Thoracic aorta (tissue), 2 donors: ENCODE measurements around the gene CMTM3. TPM values are rescaled to one million over a fixed set of nuclear protein-coding genes. Genes with fewer than 3 reads are reported as not detected.
"Not testable (repeated sequence)": the region's sequence is repeated elsewhere in the genome, so short reads cannot be mapped to it uniquely, and the experiment has no call there.

ENCODE experiments used
- ATAC-seq: fragments of 150-250 bp; one replicate; pipeline ENCODE4 v1.8.0; 2017; ENCODE audit warnings: low read depth; ENCODE audit not compliant: insufficient number of reproducible peaks, low FRiP score
- DNase-seq: peaks from one replicate; pipeline ENCODE4 v3.0.0-alpha.2; 2020; ENCODE audit warnings: low spot score
- H3K27ac ChIP-seq, 2 donors: fragments of 200-600 bp; sonication (generic); 1 replicate in 1 of 2; 2 replicates in 1 of 2; pipeline ENCODE4 v1.5.1; 2016; ENCODE audit warnings: mild to moderate bottlenecking in 2 of 2, moderate library complexity in 2 of 2
- H3K27me3 ChIP-seq: fragments of 200-600 bp; sonication (generic); replicated peaks from 2 replicates; pipeline ENCODE4 v1.6.0; 2016; ENCODE audit warnings: mild to moderate bottlenecking; ENCODE audit not compliant: insufficient read depth
- H3K36me3 ChIP-seq: fragments of 200-600 bp; sonication (generic); one replicate; pipeline ENCODE4 v1.5.1; 2016
- H3K4me1 ChIP-seq, 2 donors: fragments of 200-600 bp; sonication (generic); 1 replicate in 1 of 2; 2 replicates in 1 of 2; pipeline versions ENCODE4 v1.5.1 to v1.6.0; 2016; ENCODE audit warnings: low read depth in 2 of 2, mild to moderate bottlenecking in 1 of 2; ENCODE audit not compliant: control insufficient read depth in 1 of 2
- H3K4me3 ChIP-seq: fragments of 200-600 bp; sonication (generic); 2 replicates; pipeline ENCODE4 v1.5.1; 2016; ENCODE audit warnings: mild to moderate bottlenecking
- H3K9me3 ChIP-seq: fragments of 200-600 bp; sonication (generic); 2 replicates; pipeline ENCODE4 v1.5.1; 2016
- CTCF ChIP-seq: fragments of 200-600 bp; sonication (generic); IDR thresholded peaks from one replicate; pipeline ENCODE4 v1.5.1; 2019; ENCODE audit warnings: antibody characterized with exemption
- total RNA-seq, 2 donors: library from RNA; depleted of rRNA; stranded (reverse); fragments of >200 nt; gene quantifications; one replicate each; pipeline versions ENCODE4 v1.1.0 to v1.2.3, GENCODE V29; 2016

The CMTM3 gene
- total RNA-seq, 2 donors from 2014 or later: 16.6 to 20.7 TPM

- Histone ChIP-seq H3K27me3 (no peaks in the 10 kb centered on the region), H3K27ac (peak overlapping the region in 1 of 2 donors; percentile 59), H3K9me3 (no peaks in the 10 kb centered on the region), H3K36me3 (no peaks in the 10 kb centered on the region), H3K4me1 (peaks cover 10 to 26% of the 10 kb centered on the region in 2 donors), H3K4me3 (peak overlapping the region; percentile 4)
- TF ChIP-seq CTCF: no peak
- ATAC-seq (no peak), DNase-seq (no peak)
Observed at GRCh38 chr16:66661210-66661560, 56.7 kb downstream of the CMTM3 start.

GRCh38 chr16:66661671-66662346, 57.3 kb downstream of the CMTM3 start:
- H3K27me3 ChIP-seq, ATAC-seq, DNase-seq, H3K4me3 ChIP-seq, H3K36me3 ChIP-seq, H3K9me3 ChIP-seq: not testable (repeated sequence)
- Histone ChIP-seq H3K27ac (peak overlapping the region; percentile 46 to 59), H3K4me1 (peaks cover 10 to 26% of the 10 kb centered on the region in 2 donors)

- peak overlapping the region; percentile 21 to 46 for H3K27ac ChIP-seq
- peak; percentile 40 for TF ChIP-seq CTCF
- no peaks in the 10 kb centered on the region for H3K27me3 ChIP-seq
- DNase-seq (no peak), ATAC-seq (no peak)
- H3K4me1 ChIP-seq: peaks cover 10 to 26% of the 10 kb centered on the region in 2 donors
- H3K9me3 ChIP-seq: no peaks in the 10 kb centered on the region
- H3K36me3 ChIP-seq: no peaks in the 10 kb centered on the region
- H3K4me3 ChIP-seq: no peak overlapping the region
Observed at GRCh38 chr16:66662445-66663194, 58.1 kb downstream of the CMTM3 start.

Other genes starting within 250 kb of the CMTM3 start
- 10 to 100 TPM; 21.1 to 40.0 TPM for gene CDH5, start 238.0 kb upstream of the CMTM3 start, total RNA-seq
- gene BEAN1, start 177.4 kb upstream of the CMTM3 start, total RNA-seq: under 1 TPM in 1 of 2 donors, not detected in 1; 0.28 TPM
- gene TK2, start 54.6 kb upstream of the CMTM3 start, total RNA-seq: 10 to 100 TPM; 41.7 to 55.5 TPM
- gene CKLF, start 52.1 kb upstream of the CMTM3 start, total RNA-seq: 10 to 100 TPM; 23.4 to 39.8 TPM
- gene CMTM1, start 38.3 kb upstream of the CMTM3 start, total RNA-seq: 1 to 10 TPM in 1 of 2 donors, under 1 TPM in 1; 0.81 to 7.5 TPM
- gene CMTM2, start 25.2 kb upstream of the CMTM3 start, total RNA-seq: 1 to 10 TPM in 1 of 2 donors, not detected in 1; 1.7 TPM
- gene CMTM4, start 92.0 kb downstream of the CMTM3 start, total RNA-seq: 10 to 100 TPM; 12.0 to 25.7 TPM
- gene DYNC1LI2, start 146.9 kb downstream of the CMTM3 start, total RNA-seq: 100 to 1,000 TPM; 110 to 200 TPM
- not detected for gene TERB1, start 196.9 kb downstream of the CMTM3 start, total RNA-seq
- 10 to 100 TPM; 29.6 to 48.0 TPM for gene NAE1, start 226.3 kb downstream of the CMTM3 start, total RNA-seq
- not detected for gene CA7, start 239.7 kb downstream of the CMTM3 start, total RNA-seq